Sigmoid colon (tissue), 4 donors: ENCODE data around the gene ROBO1.

Source experiments
- EP300 ChIP-seq, 4 donors: sonication (generic); formaldehyde crosslinking; IDR thresholded peaks; one replicate each; pipeline ENCODE4 v1.6.1; 2017; ENCODE audit warnings: antibody characterized with exemption in 4 of 4
- POLR2A ChIP-seq, 2 donors: fragments of 450-650 bp; IDR thresholded peaks; one replicate each; pipeline ENCODE4 v1.6.1; 2016; ENCODE audit warnings: antibody characterized with exemption in 2 of 2, mild to moderate bottlenecking in 2 of 2, moderate library complexity in 2 of 2
- POLR2AphosphoS5 ChIP-seq, 4 donors: sonication (generic); formaldehyde crosslinking; IDR thresholded peaks; one replicate each; pipeline ENCODE4 v1.6.1; 2017; ENCODE audit warnings: antibody characterized with exemption in 4 of 4
- TF ChIP-seq, protein P1 (sequence below), 4 experiments: fragments of 450-650 bp in 3 of 4; fragments of 200-600 bp in 1 of 4; IDR thresholded peaks; one replicate each; pipeline ENCODE4 v1.5.1; 2016 to 2019; ENCODE audit warnings: antibody characterized with exemption in 4 of 4, mild to moderate bottlenecking in 3 of 4, moderate library complexity in 2 of 4

DNA sequence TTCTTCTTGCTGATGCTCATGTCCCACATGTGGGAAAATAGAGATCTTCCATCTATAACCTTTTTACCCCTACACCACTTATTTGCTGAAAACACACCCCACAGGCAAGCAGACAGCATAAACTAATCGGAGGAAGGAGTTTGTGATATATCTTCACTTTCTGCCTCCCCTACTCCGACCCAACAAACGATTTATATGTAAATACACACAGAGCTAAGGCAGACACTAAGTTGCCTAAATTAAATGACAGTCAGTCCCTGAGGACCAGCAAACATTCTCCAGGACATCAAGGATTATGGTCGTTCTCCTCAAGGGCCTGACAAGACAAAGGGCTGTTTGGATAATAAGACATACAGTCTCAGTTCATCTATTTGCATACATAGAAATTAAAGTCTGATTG is 552.5 kb downstream of the ROBO1 start:
- TF ChIP-seq, protein P1, sequence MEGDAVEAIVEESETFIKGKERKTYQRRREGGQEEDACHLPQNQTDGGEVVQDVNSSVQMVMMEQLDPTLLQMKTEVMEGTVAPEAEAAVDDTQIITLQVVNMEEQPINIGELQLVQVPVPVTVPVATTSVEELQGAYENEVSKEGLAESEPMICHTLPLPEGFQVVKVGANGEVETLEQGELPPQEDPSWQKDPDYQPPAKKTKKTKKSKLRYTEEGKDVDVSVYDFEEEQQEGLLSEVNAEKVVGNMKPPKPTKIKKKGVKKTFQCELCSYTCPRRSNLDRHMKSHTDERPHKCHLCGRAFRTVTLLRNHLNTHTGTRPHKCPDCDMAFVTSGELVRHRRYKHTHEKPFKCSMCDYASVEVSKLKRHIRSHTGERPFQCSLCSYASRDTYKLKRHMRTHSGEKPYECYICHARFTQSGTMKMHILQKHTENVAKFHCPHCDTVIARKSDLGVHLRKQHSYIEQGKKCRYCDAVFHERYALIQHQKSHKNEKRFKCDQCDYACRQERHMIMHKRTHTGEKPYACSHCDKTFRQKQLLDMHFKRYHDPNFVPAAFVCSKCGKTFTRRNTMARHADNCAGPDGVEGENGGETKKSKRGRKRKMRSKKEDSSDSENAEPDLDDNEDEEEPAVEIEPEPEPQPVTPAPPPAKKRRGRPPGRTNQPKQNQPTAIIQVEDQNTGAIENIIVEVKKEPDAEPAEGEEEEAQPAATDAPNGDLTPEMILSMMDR (IDR thresholded peaks at IDR 0.05) = no peak
- TF ChIP-seq POLR2A (IDR thresholded peaks at IDR 0.05) (no peak), POLR2AphosphoS5 (IDR thresholded peaks at IDR 0.05) (no peak), EP300 (IDR thresholded peaks at IDR 0.05) (no peak)
